Fibroblast of lung (primary cell): ENCODE results near the gene PHF21A. TPM values are rescaled to one million over a fixed set of nuclear protein-coding genes. Genes with fewer than 3 reads are reported as not detected.

Source experiments
- DNase-seq, 2 donors: peaks; one replicate each; pipeline versions ENCODE4 v3.0.0 to v3.0.0-alpha.2; 2010; ENCODE audit warnings: low read depth in 2 of 2
- H2AFZ ChIP-seq: 2 replicates; pipeline ENCODE4 v1.5.1; 2012; ENCODE audit warnings: low read length, control low read depth, inconsistent platforms
- H3K27ac ChIP-seq: 2 replicates; pipeline ENCODE4 v1.5.1; 2011; ENCODE audit warnings: low read length, control low read depth; ENCODE audit not compliant: insufficient read depth
- H3K27me3 ChIP-seq: 2 replicates; pipeline ENCODE4 v1.5.1; 2011; ENCODE audit warnings: mild to moderate bottlenecking, low read length; ENCODE audit not compliant: control insufficient read depth, insufficient read depth
- H3K36me3 ChIP-seq: 2 replicates; pipeline ENCODE4 v1.5.1; 2011; ENCODE audit warnings: low read length; ENCODE audit not compliant: control insufficient read depth, insufficient read depth
- H3K4me1 ChIP-seq: 2 replicates; pipeline ENCODE4 v1.5.1; 2011; ENCODE audit warnings: low read length; ENCODE audit not compliant: control insufficient read depth, insufficient read depth; ENCODE audit errors: extremely low read depth
- H3K4me2 ChIP-seq: 2 replicates; pipeline ENCODE4 v1.5.1; 2011; ENCODE audit warnings: low read length, control low read depth; ENCODE audit not compliant: insufficient read depth; ENCODE audit errors: extremely low read depth
- H3K4me3 ChIP-seq, 4 experiments: fragments of 200-600 bp in 1 of 4; sonication (generic) in 1 of 4; replicated peaks in 1 of 4; 2 replicates each; pipeline ENCODE4 v1.5.1; 2011 to 2016; ENCODE audit warnings: low read length in 4 of 4, low read depth in 3 of 4, mild to moderate bottlenecking in 3 of 4, control low read depth in 2 of 4, inconsistent platforms in 1 of 4, mixed read lengths in 1 of 4; ENCODE audit not compliant: insufficient read depth in 1 of 4; ENCODE audit errors: control extremely low read depth in 1 of 4
- H3K79me2 ChIP-seq: 2 replicates; pipeline ENCODE4 v1.5.1; 2012; ENCODE audit warnings: mild to moderate bottlenecking, low read length, inconsistent platforms; ENCODE audit not compliant: control insufficient read depth, insufficient read depth
- H3K9ac ChIP-seq: 2 replicates; pipeline ENCODE4 v1.5.1; 2011; ENCODE audit warnings: mild to moderate bottlenecking, low read length, control low read depth; ENCODE audit not compliant: insufficient read depth
- H3K9me3 ChIP-seq: 2 replicates; pipeline ENCODE4 v1.5.1; 2012; ENCODE audit warnings: low read depth, low read length; ENCODE audit not compliant: control insufficient read depth, insufficient read depth
- H4K20me1 ChIP-seq: 2 replicates; pipeline ENCODE4 v1.5.1; 2011; ENCODE audit warnings: low read length; ENCODE audit not compliant: control insufficient read depth, insufficient read depth; ENCODE audit errors: extremely low read depth
- EZH2 ChIP-seq: IDR thresholded peaks from 2 replicates; pipeline ENCODE4 v1.5.1; 2012; ENCODE audit warnings: low read length, control low read depth, mild to moderate bottlenecking; ENCODE audit errors: missing control alignments
- polyA plus RNA-seq, 2 donors: library from polyadenylated mRNA; depleted of rRNA in 1 of 2; stranded (reverse) in 1 of 2; unstranded in 1 of 2; fragments of >200 nt; gene quantifications; 2 replicates each; pipeline ENCODE4 v1.2.1, GENCODE V29; 2011 to 2012; ENCODE audit warnings: missing spikeins in 1 of 2
- total RNA-seq: library from RNA; depleted of rRNA; stranded (reverse); fragments of >200 nt; gene quantifications from 2 replicates; pipeline ENCODE4 v1.2.1, GENCODE V29; 2014
- TF ChIP-seq, protein P1 (sequence below), 2 donors: IDR thresholded peaks in 1 of 2; conservative IDR thresholded peaks in 1 of 2; 1 replicate in 1 of 2; 2 replicates in 1 of 2; pipeline ENCODE4 v1.5.1; 2011 to 2012; ENCODE audit warnings: low read length in 2 of 2, control low read depth in 1 of 2, inconsistent platforms in 1 of 2, low read depth in 1 of 2, mild to moderate bottlenecking in 1 of 2

Gene PHF21A
- total and polyA plus RNA-seq, 2 donors (not counting 1 experiment from before 2014, with no cell fraction given): 18.5 to 21.0 TPM

DNA sequence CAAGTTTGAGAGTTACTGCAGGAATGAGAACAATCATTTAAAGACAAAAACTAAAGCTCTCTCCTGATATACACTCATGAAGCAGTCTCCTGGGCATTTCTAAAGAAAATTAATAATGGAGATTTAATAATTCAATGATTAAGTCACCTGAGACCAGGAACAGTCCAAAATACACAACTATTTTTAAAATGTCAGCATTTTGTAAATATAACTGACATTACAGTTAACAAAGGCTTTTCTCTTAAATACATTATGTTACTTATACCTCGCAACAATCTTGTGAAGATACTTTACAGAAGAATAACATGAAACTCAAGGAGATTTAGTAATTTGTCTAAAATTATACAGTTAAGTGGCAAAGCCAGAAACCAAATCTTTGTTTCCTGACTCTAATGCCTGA, 111.2 kb downstream of the PHF21A start:
- DNase-seq: no peak
- TF ChIP-seq, protein P1, sequence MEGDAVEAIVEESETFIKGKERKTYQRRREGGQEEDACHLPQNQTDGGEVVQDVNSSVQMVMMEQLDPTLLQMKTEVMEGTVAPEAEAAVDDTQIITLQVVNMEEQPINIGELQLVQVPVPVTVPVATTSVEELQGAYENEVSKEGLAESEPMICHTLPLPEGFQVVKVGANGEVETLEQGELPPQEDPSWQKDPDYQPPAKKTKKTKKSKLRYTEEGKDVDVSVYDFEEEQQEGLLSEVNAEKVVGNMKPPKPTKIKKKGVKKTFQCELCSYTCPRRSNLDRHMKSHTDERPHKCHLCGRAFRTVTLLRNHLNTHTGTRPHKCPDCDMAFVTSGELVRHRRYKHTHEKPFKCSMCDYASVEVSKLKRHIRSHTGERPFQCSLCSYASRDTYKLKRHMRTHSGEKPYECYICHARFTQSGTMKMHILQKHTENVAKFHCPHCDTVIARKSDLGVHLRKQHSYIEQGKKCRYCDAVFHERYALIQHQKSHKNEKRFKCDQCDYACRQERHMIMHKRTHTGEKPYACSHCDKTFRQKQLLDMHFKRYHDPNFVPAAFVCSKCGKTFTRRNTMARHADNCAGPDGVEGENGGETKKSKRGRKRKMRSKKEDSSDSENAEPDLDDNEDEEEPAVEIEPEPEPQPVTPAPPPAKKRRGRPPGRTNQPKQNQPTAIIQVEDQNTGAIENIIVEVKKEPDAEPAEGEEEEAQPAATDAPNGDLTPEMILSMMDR (conservative IDR thresholded peaks at IDR 0.05 in 1 of 2, IDR thresholded peaks at IDR 0.05 in 1 of 2; ENCODE audit: low read depth in 1 of 2, low read length in 2 of 2): no peak
- no peak for TF ChIP-seq EZH2
- Histone ChIP-seq H3K4me3 (no peak overlapping the region), H3K9ac (no peak overlapping the region), H3K27me3 (no peaks in the 10 kb centered on the region), H4K20me1 (no peaks in the 10 kb centered on the region), H3K27ac (no peak overlapping the region), H3K36me3 (no peaks in the 10 kb centered on the region), H3K4me2 (no peak overlapping the region), H3K4me1 (no peaks in the 10 kb centered on the region), H3K9me3 (no peaks in the 10 kb centered on the region), H2AFZ (no peak overlapping the region), H3K79me2 (no peaks in the 10 kb centered on the region)

DNA sequence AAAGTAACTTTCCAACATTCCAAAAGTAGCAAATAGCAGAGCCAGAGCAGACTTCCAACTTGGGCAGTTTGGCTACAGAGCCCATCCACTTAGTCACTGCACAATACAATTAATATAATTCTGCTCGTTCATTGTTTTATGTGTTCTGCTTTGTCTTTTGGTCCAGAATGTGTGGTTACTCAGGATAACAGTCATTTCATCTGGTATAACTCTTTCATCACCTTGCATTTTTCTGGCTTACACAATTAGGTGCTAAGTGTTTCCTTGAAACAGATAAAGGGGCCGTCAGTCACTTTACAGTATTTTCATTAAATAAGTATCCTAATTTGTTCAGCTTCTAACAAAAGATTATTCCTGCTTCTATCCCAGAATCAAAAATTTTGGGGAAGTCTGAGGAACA, 111.6 kb downstream of the PHF21A start:
- Histone ChIP-seq H3K27me3 (no peaks in the 10 kb centered on the region), H3K4me1 (no peaks in the 10 kb centered on the region), H3K79me2 (no peaks in the 10 kb centered on the region), H3K27ac (no peak overlapping the region), H3K4me3 (no peak overlapping the region), H3K4me2 (no peak overlapping the region), H3K9me3 (no peaks in the 10 kb centered on the region), H3K36me3 (no peaks in the 10 kb centered on the region), H3K9ac (no peak overlapping the region), H4K20me1 (no peaks in the 10 kb centered on the region), H2AFZ (no peak overlapping the region)
- peak in 1 of 2 donors; percentile 46 for DNase-seq
- TF ChIP-seq EZH2: no peak
- TF ChIP-seq, protein P1 (conservative IDR thresholded peaks at IDR 0.05 in 1 of 2, IDR thresholded peaks at IDR 0.05 in 1 of 2; ENCODE audit: low read depth in 1 of 2, low read length in 2 of 2): no peak

DNA sequence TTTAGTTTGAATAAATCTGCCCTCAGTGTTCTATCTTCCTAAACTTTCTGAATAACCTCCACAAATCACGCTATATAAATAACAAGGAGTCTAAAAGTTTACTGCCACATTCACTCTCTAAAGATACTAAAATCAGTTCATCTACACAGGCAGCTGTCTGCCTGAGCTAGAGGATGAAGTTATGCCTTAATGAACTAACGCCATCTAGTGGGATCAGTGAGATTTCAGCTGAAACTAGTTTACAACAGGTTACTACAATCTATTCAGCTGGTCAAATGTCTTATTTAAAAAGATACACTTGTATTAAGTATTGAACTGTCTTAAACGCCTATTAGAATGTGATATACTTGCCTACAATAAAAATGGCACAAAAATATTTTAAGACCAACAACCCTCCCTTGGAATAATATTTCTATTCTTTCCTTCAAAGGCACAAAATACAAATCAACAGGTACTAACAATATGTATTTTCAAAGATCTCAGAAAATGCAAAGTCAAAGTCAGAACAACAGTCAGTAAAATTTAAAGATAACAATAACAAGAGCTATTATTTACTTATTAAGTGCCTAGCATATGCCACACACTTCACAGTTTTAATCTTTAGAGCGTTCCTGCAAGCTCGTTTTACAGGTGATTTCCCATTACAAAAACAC, 114.7 kb downstream of the PHF21A start:
- H4K20me1 ChIP-seq: no peaks in the 10 kb centered on the region
- peaks cover 7% of the 10 kb centered on the region for H3K4me1 ChIP-seq
- no peak overlapping the region for H2AFZ ChIP-seq
- no peaks in the 10 kb centered on the region for H3K9me3 ChIP-seq
- no peaks in the 10 kb centered on the region for H3K79me2 ChIP-seq
- H3K9ac ChIP-seq: no peak overlapping the region
- no peaks in the 10 kb centered on the region for H3K27me3 ChIP-seq
- no peak for TF ChIP-seq EZH2
- TF ChIP-seq, protein P1 (conservative IDR thresholded peaks at IDR 0.05 in 1 of 2, IDR thresholded peaks at IDR 0.05 in 1 of 2; ENCODE audit: low read depth in 1 of 2, low read length in 2 of 2): peak; percentile 72 to 79
- peak; percentile 64 to 87 for DNase-seq
- H3K4me2 ChIP-seq: no peak overlapping the region
- no peak overlapping the region for H3K27ac ChIP-seq
- no peak overlapping the region for H3K4me3 ChIP-seq
- H3K36me3 ChIP-seq: no peaks in the 10 kb centered on the region
